Gastroesophageal sphincter (tissue), 4 donors: ENCODE measurements around the gene SLC1A2. TPM values are rescaled to one million over a fixed set of nuclear protein-coding genes. Genes with fewer than 3 reads are reported as not detected.

ENCODE experiments used
- ATAC-seq: fragments of 150-250 bp; one replicate; pipeline ENCODE4 v1.9.1; 2016; ENCODE audit warnings: mild to moderate bottlenecking, moderate library complexity
- H3K27ac ChIP-seq, 4 donors: fragments of 200-600 bp; sonication (generic) in 3 of 4; 1 replicate in 3 of 4; 2 replicates in 1 of 4; pipeline ENCODE4 v1.5.1; 2016 to 2019
- H3K27me3 ChIP-seq: fragments of 200-600 bp; sonication (generic); one replicate; pipeline ENCODE4 v1.5.1; 2019
- H3K36me3 ChIP-seq, 2 donors: fragments of 200-600 bp; sonication (generic); one replicate each; pipeline ENCODE4 v1.5.1; 2019; ENCODE audit warnings: control low read depth in 1 of 2
- H3K4me1 ChIP-seq, 3 donors: fragments of 200-600 bp; sonication (generic); 1 replicate in 2 of 3; 2 replicates in 1 of 3; pipeline ENCODE4 v1.5.1; 2016 to 2019; ENCODE audit warnings: control low read depth in 2 of 3
- H3K4me3 ChIP-seq, 2 donors: fragments of 200-600 bp; sonication (generic); one replicate each; pipeline ENCODE4 v1.5.1; 2019; ENCODE audit warnings: mild to moderate bottlenecking in 1 of 2, moderate library complexity in 1 of 2
- H3K9me3 ChIP-seq, 3 donors: fragments of 200-600 bp; sonication (generic); one replicate each; pipeline ENCODE4 v1.5.1; 2017 to 2019; ENCODE audit warnings: control low read depth in 2 of 3
- CTCF ChIP-seq, 4 experiments: fragments of 200-600 bp in 2 of 4; fragments of 450-650 bp in 2 of 4; sonication (generic) in 1 of 4; IDR thresholded peaks; one replicate each; pipeline ENCODE4 v1.5.1; 2017 to 2019; ENCODE audit warnings: antibody characterized with exemption in 4 of 4, mild to moderate bottlenecking in 2 of 4, moderate library complexity in 2 of 4
- EP300 ChIP-seq: sonication (generic); formaldehyde crosslinking; IDR thresholded peaks from one replicate; pipeline ENCODE4 v1.6.1; 2017; ENCODE audit warnings: antibody characterized with exemption, mild to moderate bottlenecking
- POLR2A ChIP-seq, 2 donors: fragments of 450-650 bp; IDR thresholded peaks; one replicate each; pipeline ENCODE4 v1.6.1; 2017; ENCODE audit warnings: antibody characterized with exemption in 2 of 2, mild to moderate bottlenecking in 2 of 2, moderate library complexity in 1 of 2
- POLR2AphosphoS5 ChIP-seq: sonication (generic); formaldehyde crosslinking; IDR thresholded peaks from one replicate; pipeline ENCODE4 v1.6.1; 2017; ENCODE audit warnings: antibody characterized with exemption
- WGBS, 2 donors: methylation state at CpG; one replicate each; pipeline ENCODE4 v1.1.5; 2018; ENCODE audit warnings: low coverage in 1 of 2; 5-methylcytosine and 5-hydroxymethylcytosine counted together
- total RNA-seq, 4 donors: library from RNA; depleted of rRNA; stranded (reverse); fragments of >200 nt; gene quantifications; one replicate each; pipeline ENCODE4 v1.1.0, GENCODE V29; 2016

The SLC1A2 gene
- total RNA-seq, 4 donors from 2014 or later, result 0.12 to 1.5 (median 0.40) TPM; not detected in 1

DNA sequence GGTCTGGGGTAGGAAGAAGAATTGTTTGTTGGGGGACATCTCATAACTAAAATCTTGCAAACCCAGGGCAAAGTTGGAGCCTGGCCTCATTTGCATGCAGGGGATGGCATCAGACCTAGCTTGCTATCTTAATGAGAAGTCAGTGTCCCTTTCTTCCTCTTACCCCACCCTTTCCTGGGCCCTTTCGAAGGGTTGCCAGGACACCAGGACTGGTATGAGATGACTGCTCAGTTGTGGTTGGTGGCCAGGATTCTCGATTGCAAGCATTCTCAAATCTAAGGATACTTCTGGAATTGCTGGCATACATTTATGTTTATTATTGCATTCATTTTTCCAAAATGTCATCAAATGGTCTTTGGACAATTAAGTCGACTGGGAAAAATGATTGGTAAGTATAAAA is 131.0 kb downstream of the SLC1A2 start:
- H3K4me3 ChIP-seq, result no peak overlapping the region
- TF ChIP-seq POLR2A (IDR thresholded peaks at IDR 0.05) (no peak), CTCF (IDR thresholded peaks at IDR 0.05) (no peak), POLR2AphosphoS5 (no peak), EP300 (no peak)
- no peaks in the 10 kb centered on the region for H3K9me3 ChIP-seq
- no peaks in the 10 kb centered on the region for H3K36me3 ChIP-seq
- ATAC-seq, result no peak
- H3K27me3 ChIP-seq, result no peaks in the 10 kb centered on the region
- H3K27ac ChIP-seq, result no peak overlapping the region
- WGBS, 2 donors, result 44 to 64% methylated on average over 2 to 3 of the region's 3 CpGs
- H3K4me1 ChIP-seq, result no peaks in the 10 kb centered on the region

DNA sequence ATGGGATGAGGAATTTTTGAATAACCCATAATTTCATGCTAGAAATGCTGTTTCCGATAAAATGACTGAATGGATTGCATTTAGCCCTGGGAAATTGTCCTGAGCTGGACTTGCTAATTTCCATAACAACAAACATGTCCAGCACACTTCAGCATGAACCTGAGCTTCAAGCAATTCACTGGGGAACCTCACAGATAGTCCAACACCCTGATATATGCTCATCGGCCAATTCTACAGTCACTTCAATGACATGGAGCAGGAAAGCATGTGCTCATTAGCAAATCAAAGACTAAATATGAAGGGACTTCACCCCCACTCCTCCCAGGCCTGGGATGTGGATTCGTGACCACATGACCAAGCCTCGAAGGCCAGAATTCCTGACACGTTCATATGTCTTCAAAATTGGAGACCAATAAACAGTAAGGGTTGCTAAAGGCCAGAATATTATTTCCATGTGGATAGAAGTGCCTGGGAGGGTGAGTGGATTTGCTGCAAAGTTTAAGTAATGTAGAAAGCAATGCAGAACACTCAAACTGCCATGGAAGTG is 131.9 kb downstream of the SLC1A2 start:
- ATAC-seq, result no peak
- Histone ChIP-seq H3K9me3 (no peaks in the 10 kb centered on the region), H3K4me3 (no peak overlapping the region), H3K27ac (no peak overlapping the region), H3K27me3 (no peaks in the 10 kb centered on the region), H3K36me3 (no peaks in the 10 kb centered on the region), H3K4me1 (peaks cover 0 to 5% (median 0%) of the 10 kb centered on the region in 3 donors)
- TF ChIP-seq POLR2AphosphoS5, result no peak
- no peak for TF ChIP-seq CTCF (IDR thresholded peaks at IDR 0.05)
- WGBS, 2 donors, result 97 to 100% methylated on average over 2 to 4 of the region's 5 CpGs

GRCh38 chr11:35286126-35286525 is 133.2 kb downstream of the SLC1A2 start:
- H3K27me3 ChIP-seq, result no peaks in the 10 kb centered on the region
- ATAC-seq, result no peak
- TF ChIP-seq CTCF (IDR thresholded peaks at IDR 0.05) (no peak), POLR2AphosphoS5 (no peak), EP300 (no peak), POLR2A (IDR thresholded peaks at IDR 0.05) (no peak)
- no peak overlapping the region for H3K27ac ChIP-seq
- H3K4me1 ChIP-seq, result peaks cover 0 to 14% (median 0%) of the 10 kb centered on the region in 3 donors
- H3K36me3 ChIP-seq, result no peaks in the 10 kb centered on the region
- no peaks in the 10 kb centered on the region for H3K9me3 ChIP-seq
- no peak overlapping the region for H3K4me3 ChIP-seq

DNA sequence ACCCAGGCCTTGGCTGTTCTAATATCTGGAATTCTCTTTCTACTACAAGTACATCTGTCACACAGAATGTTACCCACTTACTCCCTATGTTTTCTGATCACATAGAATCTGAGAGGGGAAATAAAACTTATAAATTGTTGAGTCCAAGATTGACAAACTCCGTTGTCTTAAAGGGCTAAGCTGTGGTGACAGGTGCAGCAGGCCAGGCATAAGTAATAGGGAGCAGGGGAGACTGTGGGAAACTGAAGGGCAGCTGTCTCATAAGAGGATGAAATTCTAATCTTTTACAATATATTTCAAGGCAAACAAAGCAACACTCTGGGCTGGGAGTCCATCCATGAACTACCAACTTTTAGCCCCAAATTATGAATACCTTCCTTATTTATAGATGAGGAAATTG is 133.9 kb downstream of the SLC1A2 start:
- peaks cover 0 to 19% (median 0%) of the 10 kb centered on the region in 3 donors for H3K4me1 ChIP-seq

More for the DNA sequence above, 133.9 kb downstream of the SLC1A2 start:
- no peaks in the 10 kb centered on the region for H3K36me3 ChIP-seq
- ATAC-seq, result no peak
- H3K27me3 ChIP-seq, result no peaks in the 10 kb centered on the region
- WGBS, 2 donors, result 89 to 100% methylated on average over 1 of the region's 1 CpG
- no peaks in the 10 kb centered on the region for H3K9me3 ChIP-seq
- TF ChIP-seq EP300 (no peak), CTCF (IDR thresholded peaks at IDR 0.05) (no peak), POLR2A (IDR thresholded peaks at IDR 0.05) (no peak), POLR2AphosphoS5 (no peak)
- H3K27ac ChIP-seq, result no peak overlapping the region
- no peak overlapping the region for H3K4me3 ChIP-seq
